ACC112 (cell line): Measurements from ENCODE around the gene SHMT2.

Experiments
- H2AFZ ChIP-seq: fragments of 200-600 bp; sonication (generic); one replicate; pipeline ENCODE4 v1.6.0; 2017; ENCODE audit warnings: antibody characterized with exemption, low read length; ENCODE audit not compliant: unreplicated experiment
- H3K27ac ChIP-seq: fragments of 200-600 bp; sonication (generic); 2 replicates; pipeline ENCODE4 v1.5.1; 2014; ENCODE audit warnings: low read depth, mild to moderate bottlenecking, antibody characterized with exemption, low read length, moderate library complexity
- H3K27me3 ChIP-seq: fragments of 200-600 bp; sonication (generic); 2 replicates; pipeline ENCODE4 v1.6.1; 2014; ENCODE audit warnings: mild to moderate bottlenecking, antibody characterized with exemption, low read length, moderate library complexity, mixed read lengths; ENCODE audit not compliant: insufficient read depth
- H3K36me3 ChIP-seq: fragments of 200-600 bp; sonication (generic); 2 replicates; pipeline ENCODE4 v1.6.1; 2016; ENCODE audit warnings: mild to moderate bottlenecking, antibody characterized with exemption, low read length, moderate library complexity, mixed read lengths; ENCODE audit not compliant: insufficient read depth
- H3K4me1 ChIP-seq: fragments of 200-600 bp; sonication (generic); one replicate; pipeline ENCODE4 v1.6.1; 2016; ENCODE audit warnings: low read length, mixed read lengths; ENCODE audit not compliant: insufficient read depth, unreplicated experiment, control insufficient read depth
- H3K4me3 ChIP-seq: fragments of 200-600 bp; sonication (generic); 2 replicates; pipeline ENCODE4 v1.5.1; 2014; ENCODE audit warnings: mild to moderate bottlenecking, low read depth, low read length
- H3K79me2 ChIP-seq: fragments of 200-600 bp; sonication (generic); one replicate; pipeline ENCODE4 v1.6.0; 2016; ENCODE audit warnings: low read length; ENCODE audit not compliant: control insufficient read depth, unreplicated experiment, insufficient read depth

Gene SHMT2

DNA sequence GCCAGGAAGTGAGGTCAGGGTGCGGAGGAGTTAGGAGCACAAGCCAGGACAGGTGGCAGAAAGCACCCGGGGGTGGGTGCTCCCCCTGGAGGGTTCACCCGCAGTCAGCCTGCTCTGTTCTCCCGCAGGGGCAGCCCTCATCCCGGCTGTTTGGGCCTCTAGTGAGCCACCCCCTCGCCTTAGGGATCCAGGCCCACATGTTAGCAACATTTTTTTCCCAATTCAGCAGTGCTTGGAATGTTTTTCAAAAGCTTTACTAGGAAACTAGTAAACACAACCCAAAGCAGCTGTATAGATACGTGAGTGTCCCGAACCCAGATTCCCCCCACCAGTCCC, 41.5 kb upstream of the SHMT2 start:
- no peak overlapping the region for H2AFZ ChIP-seq
- no peaks in the 10 kb centered on the region for H3K4me1 ChIP-seq
- no peaks in the 10 kb centered on the region for H3K79me2 ChIP-seq
- H3K27me3 ChIP-seq, result no peaks in the 10 kb centered on the region
- H3K27ac ChIP-seq, result no peak overlapping the region
- peaks cover 38% of the 10 kb centered on the region; the same call in 1 of the 2 replicates for H3K36me3 ChIP-seq
- H3K4me3 ChIP-seq, result no peak overlapping the region

DNA sequence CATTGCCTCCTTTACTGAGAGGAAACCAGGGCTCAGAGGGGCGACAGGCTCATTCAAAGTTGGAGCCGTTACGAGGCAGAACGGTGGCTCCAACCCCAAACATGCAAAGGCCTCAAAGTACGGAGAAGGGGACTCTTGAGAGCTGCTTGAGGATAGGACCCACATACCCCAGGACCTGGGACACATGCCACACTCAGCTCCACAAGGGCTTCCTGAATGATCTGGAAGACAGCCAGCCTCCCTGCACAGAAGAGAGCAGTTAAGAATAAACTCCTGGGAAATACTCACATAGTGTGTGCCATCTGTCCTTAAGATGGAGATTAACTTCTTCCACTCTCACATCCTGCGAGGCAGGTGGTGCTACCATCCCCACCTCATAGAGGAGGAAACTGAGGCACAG, 39.5 kb upstream of the SHMT2 start:
- Histone ChIP-seq H3K4me1 (no peaks in the 10 kb centered on the region), H2AFZ (no peak overlapping the region), H3K27me3 (no peaks in the 10 kb centered on the region), H3K4me3 (no peak overlapping the region), H3K36me3 (peaks cover 38% of the 10 kb centered on the region; the same call in 1 of the 2 replicates), H3K27ac (no peak overlapping the region), H3K79me2 (no peaks in the 10 kb centered on the region)

DNA sequence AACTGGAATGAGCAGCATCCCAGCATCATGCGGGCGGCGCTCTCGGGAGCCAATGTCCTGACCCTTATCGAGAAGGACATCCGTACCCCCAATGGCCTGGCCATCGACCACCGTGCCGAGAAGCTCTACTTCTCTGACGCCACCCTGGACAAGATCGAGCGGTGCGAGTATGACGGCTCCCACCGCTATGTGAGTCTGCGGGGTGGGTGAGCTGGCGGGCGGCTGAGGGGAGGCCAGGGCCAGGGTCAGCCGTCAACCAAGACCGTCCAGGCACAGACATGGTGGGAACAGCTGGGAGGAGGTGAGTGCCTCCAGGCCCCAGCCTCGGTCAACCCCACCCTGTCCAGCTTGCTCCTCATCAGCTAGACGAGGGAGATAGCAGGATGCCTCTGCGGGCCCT, 38.7 kb upstream of the SHMT2 start:
- Histone ChIP-seq H2AFZ (no peak overlapping the region), H3K27me3 (no peaks in the 10 kb centered on the region), H3K4me1 (no peaks in the 10 kb centered on the region), H3K79me2 (no peaks in the 10 kb centered on the region), H3K36me3 (peaks cover 40% of the 10 kb centered on the region; the same call in 1 of the 2 replicates), H3K27ac (no peak overlapping the region), H3K4me3 (no peak overlapping the region)

DNA sequence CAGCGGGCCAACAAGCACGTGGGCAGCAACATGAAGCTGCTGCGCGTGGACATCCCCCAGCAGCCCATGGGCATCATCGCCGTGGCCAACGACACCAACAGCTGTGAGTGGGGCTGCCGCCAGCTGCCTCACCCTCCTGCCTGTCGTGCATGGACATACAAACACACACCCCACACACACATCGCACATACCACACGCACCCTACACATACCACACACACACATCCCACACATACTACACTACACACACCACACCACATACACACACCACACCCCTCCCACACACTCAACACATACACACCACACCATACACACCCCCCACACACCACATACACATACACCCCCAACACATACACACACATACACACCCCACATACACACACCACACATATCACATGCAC, 38.1 kb upstream of the SHMT2 start:
- no peaks in the 10 kb centered on the region for H3K27me3 ChIP-seq
- H3K4me3 ChIP-seq, result no peak overlapping the region
- H3K36me3 ChIP-seq, result peaks cover 42% of the 10 kb centered on the region; the same call in 1 of the 2 replicates
- H2AFZ ChIP-seq, result no peak overlapping the region
- no peaks in the 10 kb centered on the region for H3K4me1 ChIP-seq
- no peak overlapping the region for H3K27ac ChIP-seq
- peaks cover under 1% of the 10 kb centered on the region for H3K79me2 ChIP-seq

DNA sequence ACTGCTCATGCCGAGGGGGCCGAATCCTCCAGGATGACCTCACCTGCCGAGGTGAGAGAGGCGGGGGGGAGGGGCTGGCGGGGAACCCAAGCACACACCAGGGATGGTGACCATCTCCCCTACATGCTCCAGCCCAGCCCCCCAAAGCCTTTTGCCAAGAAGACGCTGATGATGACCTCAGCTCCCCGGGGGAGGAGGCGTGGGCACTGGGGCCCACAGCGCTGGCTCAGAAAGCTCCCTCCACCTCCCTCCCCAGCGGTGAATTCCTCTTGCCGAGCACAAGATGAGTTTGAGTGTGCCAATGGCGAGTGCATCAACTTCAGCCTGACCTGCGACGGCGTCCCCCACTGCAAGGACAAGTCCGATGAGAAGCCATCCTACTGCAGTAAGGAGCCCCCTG, 36.6 kb upstream of the SHMT2 start:
- H3K4me3 ChIP-seq, result no peak overlapping the region
- H3K36me3 ChIP-seq, result peaks cover 49% of the 10 kb centered on the region; the same call in 1 of the 2 replicates
- H3K4me1 ChIP-seq, result no peaks in the 10 kb centered on the region
- no peak overlapping the region for H3K27ac ChIP-seq
- H2AFZ ChIP-seq, result no peak overlapping the region
- no peaks in the 10 kb centered on the region for H3K27me3 ChIP-seq
- H3K79me2 ChIP-seq, result peaks cover 4% of the 10 kb centered on the region

DNA sequence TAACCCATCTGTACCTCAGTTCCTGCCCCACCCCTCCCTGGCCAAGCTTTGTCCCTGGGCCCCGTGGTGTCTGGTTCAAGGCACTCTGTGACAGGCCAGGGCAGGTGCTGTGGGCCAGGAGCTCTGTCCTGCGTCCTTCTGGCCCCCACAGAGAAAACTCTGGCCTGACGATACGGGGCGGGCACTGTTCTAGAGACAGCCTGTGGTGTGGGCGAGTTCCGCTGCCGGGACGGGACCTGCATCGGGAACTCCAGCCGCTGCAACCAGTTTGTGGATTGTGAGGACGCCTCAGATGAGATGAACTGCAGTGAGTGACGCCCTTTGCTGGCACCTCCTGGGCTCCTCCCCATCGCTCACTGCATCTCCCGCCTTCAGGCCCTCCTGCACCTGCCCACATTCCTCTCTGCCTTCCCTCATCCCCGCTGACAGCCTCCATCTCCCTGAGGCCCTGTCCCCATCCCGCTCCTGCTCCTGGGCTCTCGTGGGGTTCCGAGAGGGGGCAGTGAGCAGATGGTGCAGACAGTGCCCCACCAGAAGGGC, 35.7 kb upstream of the SHMT2 start:
- Histone ChIP-seq H3K79me2 (peaks cover 4% of the 10 kb centered on the region), H2AFZ (no peak overlapping the region), H3K27me3 (no peaks in the 10 kb centered on the region), H3K4me3 (no peak overlapping the region), H3K36me3 (peaks cover 47% of the 10 kb centered on the region; the same call in 1 of the 2 replicates), H3K27ac (no peak overlapping the region), H3K4me1 (no peaks in the 10 kb centered on the region)

DNA sequence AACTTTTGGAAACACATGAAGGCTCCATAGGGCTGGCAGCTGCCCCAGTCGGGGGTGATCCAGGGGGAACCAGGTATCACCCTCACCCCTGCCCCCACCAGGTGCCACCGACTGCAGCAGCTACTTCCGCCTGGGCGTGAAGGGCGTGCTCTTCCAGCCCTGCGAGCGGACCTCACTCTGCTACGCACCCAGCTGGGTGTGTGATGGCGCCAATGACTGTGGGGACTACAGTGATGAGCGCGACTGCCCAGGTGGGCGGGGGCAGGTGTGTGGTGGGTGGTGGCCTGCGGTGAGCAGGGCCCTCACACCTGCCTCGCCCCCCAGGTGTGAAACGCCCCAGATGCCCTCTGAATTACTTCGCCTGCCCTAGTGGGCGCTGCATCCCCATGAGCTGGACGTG, 35.3 kb upstream of the SHMT2 start:
- Histone ChIP-seq H3K79me2 (peaks cover 4% of the 10 kb centered on the region), H3K27me3 (no peaks in the 10 kb centered on the region), H3K4me3 (no peak overlapping the region), H2AFZ (no peak overlapping the region), H3K36me3 (peaks cover 47% of the 10 kb centered on the region; the same call in 1 of the 2 replicates), H3K4me1 (no peaks in the 10 kb centered on the region), H3K27ac (no peak overlapping the region)

DNA sequence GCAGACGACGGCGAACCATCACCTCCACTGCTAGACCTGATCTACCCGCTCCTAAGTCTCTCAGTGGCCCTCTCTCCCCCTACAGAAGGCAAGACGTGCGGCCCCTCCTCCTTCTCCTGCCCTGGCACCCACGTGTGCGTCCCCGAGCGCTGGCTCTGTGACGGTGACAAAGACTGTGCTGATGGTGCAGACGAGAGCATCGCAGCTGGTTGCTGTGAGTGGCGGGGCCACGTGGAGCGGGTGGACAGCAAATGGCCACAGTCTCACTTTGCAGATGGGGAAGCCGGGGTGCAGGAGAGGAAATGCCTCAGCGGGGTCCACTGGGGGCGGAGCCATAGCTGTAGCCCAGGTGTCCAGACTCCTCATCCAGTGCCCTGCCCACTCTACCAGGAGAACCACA, 34.3 kb upstream of the SHMT2 start:
- peaks cover 4% of the 10 kb centered on the region for H3K79me2 ChIP-seq
- H2AFZ ChIP-seq, result no peak overlapping the region
- no peaks in the 10 kb centered on the region for H3K27me3 ChIP-seq
- H3K4me1 ChIP-seq, result no peaks in the 10 kb centered on the region
- no peak overlapping the region for H3K4me3 ChIP-seq
- peaks cover 53% of the 10 kb centered on the region; the same call in 1 of the 2 replicates for H3K36me3 ChIP-seq
- no peak overlapping the region for H3K27ac ChIP-seq

DNA sequence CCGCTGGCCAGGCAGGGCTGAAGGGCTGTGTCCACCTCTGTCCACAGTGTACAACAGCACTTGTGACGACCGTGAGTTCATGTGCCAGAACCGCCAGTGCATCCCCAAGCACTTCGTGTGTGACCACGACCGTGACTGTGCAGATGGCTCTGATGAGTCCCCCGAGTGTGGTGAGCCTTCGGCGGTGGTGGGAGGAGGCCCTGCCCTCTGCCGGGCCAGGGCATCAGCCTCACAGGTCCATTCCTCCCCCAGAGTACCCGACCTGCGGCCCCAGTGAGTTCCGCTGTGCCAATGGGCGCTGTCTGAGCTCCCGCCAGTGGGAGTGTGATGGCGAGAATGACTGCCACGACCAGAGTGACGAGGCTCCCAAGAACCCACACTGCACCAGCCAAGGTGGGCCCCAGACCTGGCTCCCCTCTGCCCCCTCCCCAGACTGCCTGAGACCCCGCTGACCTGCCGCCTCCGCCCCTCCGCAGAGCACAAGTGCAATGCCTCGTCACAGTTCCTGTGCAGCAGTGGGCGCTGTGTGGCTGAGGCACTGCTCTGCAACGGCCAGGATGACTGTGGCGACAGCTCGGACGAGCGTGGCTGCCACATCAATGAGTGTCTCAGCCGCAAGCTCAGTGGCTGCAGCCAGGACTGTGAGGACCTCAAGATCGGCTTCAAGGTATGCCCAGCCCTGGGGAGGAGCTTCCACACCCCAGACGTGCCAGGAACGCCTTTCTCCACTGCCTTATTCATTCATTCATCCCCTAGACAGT, 33.7 kb upstream of the SHMT2 start:
- peaks cover 4% of the 10 kb centered on the region for H3K79me2 ChIP-seq
- no peak overlapping the region for H3K27ac ChIP-seq
- H3K27me3 ChIP-seq, result no peaks in the 10 kb centered on the region
- H3K36me3 ChIP-seq, result peaks cover 50% of the 10 kb centered on the region; the same call in 1 of the 2 replicates
- H2AFZ ChIP-seq, result no peak overlapping the region
- no peaks in the 10 kb centered on the region for H3K4me1 ChIP-seq
- H3K4me3 ChIP-seq, result no peak overlapping the region

DNA sequence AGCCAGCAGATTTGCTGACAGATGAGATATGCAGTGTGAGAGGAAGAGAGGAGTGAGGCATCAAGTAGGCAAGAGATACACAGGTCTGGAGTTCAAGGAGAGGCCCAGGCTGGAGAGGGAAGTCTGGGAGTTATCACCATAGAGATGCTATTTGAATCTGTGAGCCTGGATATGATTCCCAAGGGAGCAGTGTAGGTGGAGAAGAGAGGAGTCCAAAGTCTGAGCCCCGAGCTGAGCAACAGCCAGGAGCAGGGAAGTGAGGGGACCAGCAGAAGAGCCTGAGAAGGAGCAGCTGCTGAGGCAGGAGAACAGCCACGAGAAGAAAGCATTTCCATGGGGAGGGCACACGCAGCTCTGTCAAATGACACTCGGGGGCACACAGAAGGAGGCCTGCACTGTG, 33.1 kb upstream of the SHMT2 start:
- Histone ChIP-seq H3K79me2 (peaks cover 4% of the 10 kb centered on the region), H2AFZ (no peak overlapping the region), H3K27me3 (no peaks in the 10 kb centered on the region), H3K4me3 (no peak overlapping the region), H3K4me1 (no peaks in the 10 kb centered on the region), H3K36me3 (peaks cover 45% of the 10 kb centered on the region; the same call in 1 of the 2 replicates), H3K27ac (no peak overlapping the region)

DNA sequence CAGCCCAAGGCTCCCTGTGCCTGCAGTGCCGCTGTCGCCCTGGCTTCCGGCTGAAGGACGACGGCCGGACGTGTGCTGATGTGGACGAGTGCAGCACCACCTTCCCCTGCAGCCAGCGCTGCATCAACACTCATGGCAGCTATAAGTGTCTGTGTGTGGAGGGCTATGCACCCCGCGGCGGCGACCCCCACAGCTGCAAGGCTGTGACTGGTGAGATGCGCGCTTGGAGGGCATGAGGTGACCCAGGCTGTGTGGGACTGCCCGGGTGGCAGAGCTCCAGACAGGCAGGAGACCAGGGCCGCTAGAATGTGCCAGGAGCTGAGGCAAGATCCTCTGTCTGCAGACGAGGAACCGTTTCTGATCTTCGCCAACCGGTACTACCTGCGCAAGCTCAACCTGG, 32.6 kb upstream of the SHMT2 start:
- Histone ChIP-seq H3K4me1 (no peaks in the 10 kb centered on the region), H3K4me3 (no peak overlapping the region), H3K36me3 (peaks cover 43% of the 10 kb centered on the region; the same call in 1 of the 2 replicates), H3K27ac (no peak overlapping the region), H3K27me3 (no peaks in the 10 kb centered on the region), H2AFZ (no peak overlapping the region), H3K79me2 (peaks cover 4% of the 10 kb centered on the region)
